Fibroblast of lung (primary cell): Measurements from ENCODE around the gene ATOH8.

Experiments used
- CTCF ChIP-seq, 2 donors: IDR thresholded peaks in 1 of 2; conservative IDR thresholded peaks in 1 of 2; 1 replicate in 1 of 2; 2 replicates in 1 of 2; pipeline ENCODE4 v1.5.1; 2011 to 2012; ENCODE audit warnings: low read length in 2 of 2, control low read depth in 1 of 2, inconsistent platforms in 1 of 2, low read depth in 1 of 2, mild to moderate bottlenecking in 1 of 2
- EZH2 ChIP-seq: IDR thresholded peaks from 2 replicates; pipeline ENCODE4 v1.5.1; 2012; ENCODE audit warnings: low read length, control low read depth, mild to moderate bottlenecking; ENCODE audit errors: missing control alignments

- TF ChIP-seq CTCF (conservative IDR thresholded peaks at IDR 0.05 in 1 of 2, IDR thresholded peaks at IDR 0.05 in 1 of 2; ENCODE audit: low read depth in 1 of 2, low read length in 2 of 2) (no peak), EZH2 (no peak)
Measured at GRCh38 chr2:85766229-85766628, 12.4 kb downstream of the ATOH8 start.
